HCT116 (cell line): Measurements from ENCODE around the gene OPALIN.

Experiments
- CTCF ChIP-seq, 3 experiments: fragments of 200-600 bp in 1 of 3; sonication (generic) in 1 of 3; IDR thresholded peaks in 2 of 3; conservative IDR thresholded peaks in 1 of 3; 2 replicates each; pipeline ENCODE4 v1.5.1; 2012 to 2017; ENCODE audit warnings: low read depth in 2 of 3, low read length in 2 of 3, antibody characterized with exemption in 1 of 3, borderline replicate concordance in 1 of 3, control low read depth in 1 of 3, mild to moderate bottlenecking in 1 of 3, mixed read lengths in 1 of 3, mixed run types in 1 of 3, moderate library complexity in 1 of 3; ENCODE audit not compliant: insufficient read depth in 1 of 3
- ELF1 ChIP-seq: IDR thresholded peaks from 2 replicates; pipeline ENCODE4 v1.6.1; 2012; ENCODE audit warnings: low read depth, borderline replicate concordance
- EZH2 ChIP-seq: fragments of 200-600 bp; sonication (generic); IDR thresholded peaks from 2 replicates; pipeline ENCODE4 v1.6.1; 2017; ENCODE audit warnings: antibody characterized with exemption, mixed run types
- JUND ChIP-seq: IDR thresholded peaks from 2 replicates; pipeline ENCODE4 v1.6.1; 2012
- POLR2AphosphoS5 ChIP-seq: IDR thresholded peaks from 2 replicates; pipeline ENCODE4 v1.6.1; 2011; ENCODE audit warnings: mild to moderate bottlenecking, low read depth, low read length, moderate library complexity
- RAD21 ChIP-seq: IDR thresholded peaks from 2 replicates; pipeline ENCODE4 v1.6.1; 2012; ENCODE audit warnings: low read depth, mild to moderate bottlenecking
- TCF7L2 ChIP-seq: IDR thresholded peaks from 2 replicates; pipeline ENCODE4 v1.7.0; 2011; ENCODE audit warnings: borderline replicate concordance, inconsistent platforms; ENCODE audit not compliant: insufficient read depth, insufficient read length; ENCODE audit errors: extremely low read depth

GRCh38 chr10:96311180-96311715 is 47.6 kb downstream of the OPALIN start:
- TF ChIP-seq JUND (no peak), CTCF (IDR thresholded peaks at IDR 0.05 in 2 of 3, conservative IDR thresholded peaks at IDR 0.05 in 1 of 3; ENCODE audit: borderline replicate concordance in 1 of 3, insufficient read depth in 1 of 3, low read depth in 2 of 3, low read length in 2 of 3) (no peak), RAD21 (no peak), POLR2AphosphoS5 (no peak), ELF1 (no peak), TCF7L2 (no peak), EZH2 (no peak)
